NB4 (cell line): ENCODE results near the gene B3GALNT1.

Experiments used
- POLR2A ChIP-seq: IDR thresholded peaks from 2 replicates; pipeline ENCODE4 v1.6.1; 2011; ENCODE audit warnings: mild to moderate bottlenecking; ENCODE audit not compliant: insufficient read length; ENCODE audit errors: extremely low read depth
- TF ChIP-seq, protein P1 (sequence below): IDR thresholded peaks from one replicate; pipeline ENCODE4 v1.5.1; 2012; ENCODE audit warnings: low read depth, low read length

DNA sequence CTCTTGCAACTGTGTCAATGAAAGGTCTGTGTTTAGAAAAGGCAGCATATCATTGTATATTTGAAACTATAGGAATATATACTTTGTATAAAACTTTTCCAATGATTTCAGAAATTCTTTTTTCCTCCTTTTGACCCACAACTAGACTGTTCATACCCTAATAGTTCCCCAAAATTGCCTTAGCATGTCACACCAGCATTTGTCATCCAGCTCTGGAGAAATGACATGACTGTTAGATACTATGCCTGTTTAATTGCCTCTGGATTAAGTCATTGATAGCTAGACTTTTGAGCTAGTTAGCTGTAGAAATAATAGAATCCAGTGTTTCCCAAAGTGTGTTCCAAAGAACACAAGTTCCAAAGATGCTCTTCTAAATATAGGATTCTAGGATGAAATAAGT, 32.4 kb downstream of the B3GALNT1 start:
- TF ChIP-seq, protein P1, sequence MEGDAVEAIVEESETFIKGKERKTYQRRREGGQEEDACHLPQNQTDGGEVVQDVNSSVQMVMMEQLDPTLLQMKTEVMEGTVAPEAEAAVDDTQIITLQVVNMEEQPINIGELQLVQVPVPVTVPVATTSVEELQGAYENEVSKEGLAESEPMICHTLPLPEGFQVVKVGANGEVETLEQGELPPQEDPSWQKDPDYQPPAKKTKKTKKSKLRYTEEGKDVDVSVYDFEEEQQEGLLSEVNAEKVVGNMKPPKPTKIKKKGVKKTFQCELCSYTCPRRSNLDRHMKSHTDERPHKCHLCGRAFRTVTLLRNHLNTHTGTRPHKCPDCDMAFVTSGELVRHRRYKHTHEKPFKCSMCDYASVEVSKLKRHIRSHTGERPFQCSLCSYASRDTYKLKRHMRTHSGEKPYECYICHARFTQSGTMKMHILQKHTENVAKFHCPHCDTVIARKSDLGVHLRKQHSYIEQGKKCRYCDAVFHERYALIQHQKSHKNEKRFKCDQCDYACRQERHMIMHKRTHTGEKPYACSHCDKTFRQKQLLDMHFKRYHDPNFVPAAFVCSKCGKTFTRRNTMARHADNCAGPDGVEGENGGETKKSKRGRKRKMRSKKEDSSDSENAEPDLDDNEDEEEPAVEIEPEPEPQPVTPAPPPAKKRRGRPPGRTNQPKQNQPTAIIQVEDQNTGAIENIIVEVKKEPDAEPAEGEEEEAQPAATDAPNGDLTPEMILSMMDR: no peak
- TF ChIP-seq POLR2A: no peak
